Measurements from ENCODE around the gene PDHB. TPM values are rescaled to one million over a fixed set of nuclear protein-coding genes. Genes with fewer than 3 reads are reported as not detected.

Gene PDHB
- total and polyA plus RNA-seq, 10 of the 15 experiments (the other 5 are each of a cell fraction or from before 2014, with no cell fraction given) = 62.9 to 224 (median 93.2) TPM

- ChIA-PET CTCF (interaction anchor here (0.6 to 4.1 kb wide), 2 partner anchors 57 to 76 kb away, joined by 3 to 24 read pairs; no protein-coding TSS in a partner anchor), POLR2A (interaction anchor here (1.1 kb wide), 1 partner anchor 77 kb away, joined by 3 read pairs; no protein-coding TSS in a partner anchor), RAD21 (ENCODE audit: unreplicated experiment) (no interaction called here), SMC1A (ENCODE audit: uncharacterized antibody, unreplicated experiment) (interaction anchor here (0.8 to 5.4 kb wide), 5 partner anchors 8 to 103 kb away, joined by 3 to 36 read pairs (median 4); no protein-coding TSS in a partner anchor)
- no peaks in the 10 kb centered on the region for H3K79me2 ChIP-seq (ENCODE audit: control insufficient read depth, insufficient read depth, low read length)
- no peak overlapping the region for H2AFZ ChIP-seq (ENCODE audit: control insufficient read depth, low read depth, low read length)
- H3K27ac ChIP-seq (ENCODE audit: control insufficient read depth, insufficient read depth) = no peak overlapping the region
- in situ Hi-C loops (cut with MboI) = loop anchor here (5.0 kb wide), 2 partner anchors 84 to 229 kb away; no protein-coding TSS in a partner anchor
- DNase-seq (ENCODE audit: low read depth, low spot score) = no peak
- ATAC-seq = no peak
- FAIRE-seq = no peak
- intact Hi-C loops (cut with micrococcal nuclease; ENCODE audit: unreplicated experiment) = loop anchor here (5.0 kb wide), 2 partner anchors 104 to 224 kb away; partner anchors contain the start of genes HTD2 and RPP14
- H3K4me1 ChIP-seq (ENCODE audit: control insufficient read depth, insufficient read depth, low read length) = peaks cover 4% of the 10 kb centered on the region; the same call in 1 of the 2 replicates
- no peaks in the 10 kb centered on the region for H3K27me3 ChIP-seq (replicated peaks in 1 of 2; ENCODE audit: control insufficient read depth in 2 of 2, insufficient read depth in 2 of 2, low read length in 1 of 2)
- no peaks in the 10 kb centered on the region for H4K20me1 ChIP-seq (ENCODE audit: control insufficient read depth, insufficient read depth)
- H3K36me3 ChIP-seq (ENCODE audit: control insufficient read depth in 2 of 2, insufficient read depth in 2 of 2, low read length in 1 of 2) = peaks cover 2 to 4% of the 10 kb centered on the region in 2 experiments; a peak in 3 of 4 replicates
- WGBS (ENCODE audit: insufficient coverage, insufficient replicate concordance, low lambda C conversion rate, missing lambda C conversion rate) = 79% methylated on average over 3 of the region's 3 CpGs
- BruUV-seq (replicated peaks) = no TSS peak
- no peaks in the 10 kb centered on the region for H3K9me3 ChIP-seq (replicated peaks; ENCODE audit: control insufficient read depth, insufficient read depth, low read length)
- H3K9ac ChIP-seq (ENCODE audit: control insufficient read depth, insufficient read depth, low read length) = no peak overlapping the region
- TF ChIP-seq CBFB (IDR thresholded peaks at IDR 0.05; ENCODE audit: low read depth) (no peak), SREBF2 (IDR thresholded peaks at IDR 0.05; ENCODE audit: low read length) (no peak), NFXL1 (IDR thresholded peaks at IDR 0.05; ENCODE audit: borderline replicate concordance) (no peak), RUNX3 (IDR thresholded peaks at IDR 0.05; ENCODE audit: low read length) (no peak), RB1 (IDR thresholded peaks at IDR 0.05; ENCODE audit: borderline replicate concordance) (no peak), BACH1 (IDR thresholded peaks at IDR 0.05; ENCODE audit: borderline replicate concordance) (no peak), SMARCA5 (IDR thresholded peaks at IDR 0.05) (no peak)
- H3K4me2 ChIP-seq (ENCODE audit: control insufficient read depth, insufficient read depth) = no peak overlapping the region
- H3K4me3 ChIP-seq = no peak overlapping the region
Observed at GRCh38 chr3:58411036-58411435, 22.6 kb downstream of the PDHB start.

DNA sequence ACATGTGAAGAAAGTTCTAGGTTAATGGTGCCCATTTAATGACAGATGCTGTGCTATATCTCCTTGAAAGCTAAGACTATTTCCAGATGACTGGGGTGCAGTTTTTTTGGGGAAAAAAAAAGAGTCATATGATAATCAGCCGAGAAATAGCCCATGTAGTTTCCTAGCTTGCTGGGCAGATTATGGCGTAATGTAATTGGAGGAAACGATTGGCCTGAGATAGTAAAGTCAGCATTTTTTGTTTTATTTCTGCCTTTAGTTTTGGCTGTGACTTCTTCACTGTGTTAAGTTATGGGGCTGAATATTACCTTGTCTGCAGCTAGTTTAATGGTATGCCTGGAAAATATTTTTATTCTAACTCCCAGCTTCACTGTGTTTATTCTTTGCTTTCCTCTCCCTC is 24.0 kb downstream of the PDHB start:
- intact Hi-C loops (cut with micrococcal nuclease; ENCODE audit: unreplicated experiment) (loop anchor here (5.0 kb wide), 2 partner anchors 102 to 222 kb away; partner anchors contain the start of genes HTD2 and RPP14), in situ Hi-C loops (cut with MboI) (loop anchor here (5.0 kb wide), 2 partner anchors 82 to 227 kb away; no protein-coding TSS in a partner anchor)
- ChIA-PET POLR2A (interaction anchor here (1.1 kb wide), 1 partner anchor 74 kb away, joined by 3 read pairs; no protein-coding TSS in a partner anchor), SMC1A (ENCODE audit: uncharacterized antibody, unreplicated experiment) (interaction anchor here (1.1 to 5.4 kb wide), 5 partner anchors 10 to 85 kb away, joined by 3 to 36 read pairs (median 4); no protein-coding TSS in a partner anchor), RAD21 (ENCODE audit: unreplicated experiment) (no interaction called here), CTCF (interaction anchor here (0.6 to 4.1 kb wide), 4 partner anchors 11 to 85 kb away, joined by 3 to 24 read pairs (median 3); no protein-coding TSS in a partner anchor)
- Histone ChIP-seq H3K36me3 (ENCODE audit: control insufficient read depth in 2 of 2, insufficient read depth in 2 of 2, low read length in 1 of 2) (peaks cover 2 to 4% of the 10 kb centered on the region in 2 experiments; a peak in 3 of 4 replicates), H3K9ac (ENCODE audit: control insufficient read depth, insufficient read depth, low read length) (no peak overlapping the region), H2AFZ (ENCODE audit: control insufficient read depth, low read depth, low read length) (no peak overlapping the region), H3K27me3 (replicated peaks in 1 of 2; ENCODE audit: control insufficient read depth in 2 of 2, insufficient read depth in 2 of 2, low read length in 1 of 2) (no peaks in the 10 kb centered on the region), H3K4me1 (ENCODE audit: control insufficient read depth, insufficient read depth, low read length) (peaks cover 4% of the 10 kb centered on the region; the same call in 1 of the 2 replicates), H3K4me2 (ENCODE audit: control insufficient read depth, insufficient read depth) (no peak overlapping the region), H3K79me2 (ENCODE audit: control insufficient read depth, insufficient read depth, low read length) (no peaks in the 10 kb centered on the region), H3K27ac (ENCODE audit: control insufficient read depth, insufficient read depth) (no peak overlapping the region), H3K4me3 (no peak overlapping the region), H4K20me1 (ENCODE audit: control insufficient read depth, insufficient read depth) (no peaks in the 10 kb centered on the region), H3K9me3 (replicated peaks; ENCODE audit: control insufficient read depth, insufficient read depth, low read length) (no peaks in the 10 kb centered on the region)
- DNase-seq (ENCODE audit: low read depth, low spot score) (no peak), ATAC-seq (no peak), FAIRE-seq (no peak)
- 97% methylated on average over 3 of the region's 3 CpGs for WGBS (ENCODE audit: insufficient coverage, insufficient replicate concordance, low lambda C conversion rate, missing lambda C conversion rate)
- BruUV-seq (replicated peaks) = no TSS peak
- TF ChIP-seq ESRRA (IDR thresholded peaks at IDR 0.05; ENCODE audit: low read length) = no peak
- TF ChIP-seq KLF5 (IDR thresholded peaks at IDR 0.05; ENCODE audit: partially characterized antibody) = no peak
- no peak for TF ChIP-seq CUX1 (IDR thresholded peaks at IDR 0.05; ENCODE audit: insufficient replicate concordance, low read depth, low read length)
- no peak for TF ChIP-seq PAX5 (IDR thresholded peaks at IDR 0.05; ENCODE audit: borderline replicate concordance, low read depth, low read length)
- no peak for TF ChIP-seq MEF2A (IDR thresholded peaks at IDR 0.05; ENCODE audit: insufficient read depth, low read depth, low read length)
- no peak for TF ChIP-seq POLR2AphosphoS5 (IDR thresholded peaks at IDR 0.05; ENCODE audit: low read length)
- TF ChIP-seq PAX8 (IDR thresholded peaks at IDR 0.05) = no peak

All from GM12878 (cell line).